Right lobe of liver (tissue), 6 donors: ENCODE data around the gene BNIP3. TPM values are rescaled to one million over a fixed set of nuclear protein-coding genes. Genes with fewer than 3 reads are reported as not detected.
A peak's percentile ranks its signal among the peaks of the same experiment; 100 is the strongest.

Experiments used
- ATAC-seq, 4 donors: fragments of 200-7000 bp; cut with Tn5 transposase; one replicate each; pipeline ENCODE4 v1.9.1; 2020; ENCODE audit warnings: mild to moderate bottlenecking in 4 of 4, moderate library complexity in 4 of 4
- DNase-seq, 3 donors: peaks; one replicate each; pipeline ENCODE4 v3.0.0-alpha.2; 2020
- H3K27ac ChIP-seq, 3 donors: fragments of 200-600 bp; one replicate each; pipeline ENCODE4 v1.8.0; 2022
- H3K27me3 ChIP-seq, 2 donors: fragments of 200-600 bp; one replicate each; pipeline ENCODE4 v1.8.0; 2022
- H3K36me3 ChIP-seq, 4 donors: fragments of 200-600 bp; sonication (generic) in 1 of 4; one replicate each; pipeline versions ENCODE4 v1.5.1 to v1.8.0; 2017 to 2022; ENCODE audit warnings: control low read depth in 1 of 4
- H3K4me1 ChIP-seq, 4 donors: fragments of 200-600 bp; sonication (generic) in 1 of 4; one replicate each; pipeline versions ENCODE4 v1.5.1 to v1.8.0; 2017 to 2022; ENCODE audit warnings: control low read depth in 1 of 4
- H3K4me3 ChIP-seq, 3 donors: fragments of 200-600 bp; one replicate each; pipeline ENCODE4 v1.8.0; 2022
- H3K9me3 ChIP-seq, 4 donors: fragments of 200-600 bp; sonication (generic) in 1 of 4; one replicate each; pipeline versions ENCODE4 v1.5.1 to v1.8.0; 2017 to 2022; ENCODE audit warnings: control low read depth in 1 of 4
- POLR2A ChIP-seq: fragments of 450-650 bp; IDR thresholded peaks from one replicate; pipeline ENCODE4 v1.6.1; 2017; ENCODE audit warnings: antibody characterized with exemption, mild to moderate bottlenecking
- WGBS: methylation state at CpG from one replicate; pipeline ENCODE4 v1.1.6; 2018; ENCODE audit warnings: low coverage, low lambda C conversion rate; ENCODE audit not compliant: insufficient coverage; ENCODE audit errors: missing lambda C conversion rate; 5-methylcytosine and 5-hydroxymethylcytosine counted together
- intact Hi-C, 2 donors: fragments of 100-400 bp; cut with DNase I; formaldehyde crosslinking; loops; one replicate each; pipeline versions ENCODE4 v1.11.2 to v1.14.1; 2022
- total RNA-seq, 6 experiments: library from RNA; depleted of rRNA in 2 of 6; stranded (reverse); fragments of >200 nt in 2 of 6; fragmentation: NEBNext Ultra II Directional in 3 of 6; extraction: Animal tissue kit (Norgen Biotek cat#: 25700) in 3 of 6; gene quantifications; one replicate each; pipeline versions ENCODE4 v1.1.0 to v1.2.4, GENCODE V29; 2016 to 2023
- TF ChIP-seq, protein P1 (sequence below), 4 donors: fragments of 200-600 bp in 3 of 4; fragments of 450-650 bp in 1 of 4; IDR thresholded peaks; one replicate each; pipeline versions ENCODE4 v1.5.1 to v1.8.0; 2016 to 2022; ENCODE audit warnings: antibody characterized with exemption in 4 of 4, mild to moderate bottlenecking in 2 of 4
- donor health status: DM: no; HTN: yes; CAD: no.
- donor health status: DM: no; HTN: no; CAD: no.
- donor health status: DM: no; HTN: no; CAD: no.
- donor health status: DM: no; HTN: yes; CAD: no.
- donor health status: DM: no; HTN: yes; CAD: no.

Gene BNIP3
- total RNA-seq, 6 experiments from 2014 or later: 87.7 to 373 (median 102) TPM

DNA sequence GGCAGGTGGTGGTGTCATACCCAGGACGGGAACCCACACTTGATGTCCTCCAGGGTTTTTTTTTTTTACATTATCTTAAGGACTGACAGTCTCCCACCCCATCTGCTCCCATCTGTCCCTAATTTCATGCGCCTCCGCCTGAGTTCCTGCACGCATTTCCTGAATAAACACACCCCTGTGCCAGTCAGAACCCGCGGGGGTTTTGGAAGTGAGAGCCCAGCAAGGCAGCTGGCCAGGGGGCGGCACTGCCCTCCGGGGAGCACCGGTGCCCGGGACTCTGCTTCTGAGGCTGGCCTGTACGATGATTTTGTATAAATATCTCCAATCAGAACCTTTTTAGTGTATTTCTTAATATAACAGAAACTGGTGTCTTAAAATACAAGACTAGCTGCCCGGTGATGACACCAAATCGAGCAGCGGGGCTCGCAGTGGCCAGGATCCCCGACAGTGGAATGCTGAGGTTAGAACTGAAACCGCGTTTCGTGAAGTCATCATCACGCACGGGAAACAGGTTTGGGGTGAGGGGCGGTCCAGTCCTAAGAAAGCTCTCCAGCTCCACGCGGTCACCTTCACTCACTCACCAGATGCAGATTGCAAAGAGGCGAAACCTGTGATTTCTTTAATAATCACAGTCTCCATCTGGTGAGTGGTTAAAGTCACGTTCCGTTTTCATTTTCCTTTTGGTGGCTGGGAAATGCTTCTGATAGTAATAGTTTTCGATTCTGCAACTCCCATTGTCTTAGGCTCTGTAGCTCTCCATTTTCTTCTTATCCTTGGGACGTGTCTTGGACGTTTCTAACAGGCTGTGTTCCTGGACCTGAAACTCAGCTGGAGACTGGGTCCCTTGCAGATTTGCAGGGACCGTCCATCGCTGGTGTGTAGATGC is 19.7 kb downstream of the BNIP3 start:
- TF ChIP-seq POLR2A: no peak
- TF ChIP-seq, protein P1, sequence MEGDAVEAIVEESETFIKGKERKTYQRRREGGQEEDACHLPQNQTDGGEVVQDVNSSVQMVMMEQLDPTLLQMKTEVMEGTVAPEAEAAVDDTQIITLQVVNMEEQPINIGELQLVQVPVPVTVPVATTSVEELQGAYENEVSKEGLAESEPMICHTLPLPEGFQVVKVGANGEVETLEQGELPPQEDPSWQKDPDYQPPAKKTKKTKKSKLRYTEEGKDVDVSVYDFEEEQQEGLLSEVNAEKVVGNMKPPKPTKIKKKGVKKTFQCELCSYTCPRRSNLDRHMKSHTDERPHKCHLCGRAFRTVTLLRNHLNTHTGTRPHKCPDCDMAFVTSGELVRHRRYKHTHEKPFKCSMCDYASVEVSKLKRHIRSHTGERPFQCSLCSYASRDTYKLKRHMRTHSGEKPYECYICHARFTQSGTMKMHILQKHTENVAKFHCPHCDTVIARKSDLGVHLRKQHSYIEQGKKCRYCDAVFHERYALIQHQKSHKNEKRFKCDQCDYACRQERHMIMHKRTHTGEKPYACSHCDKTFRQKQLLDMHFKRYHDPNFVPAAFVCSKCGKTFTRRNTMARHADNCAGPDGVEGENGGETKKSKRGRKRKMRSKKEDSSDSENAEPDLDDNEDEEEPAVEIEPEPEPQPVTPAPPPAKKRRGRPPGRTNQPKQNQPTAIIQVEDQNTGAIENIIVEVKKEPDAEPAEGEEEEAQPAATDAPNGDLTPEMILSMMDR (IDR thresholded peaks at IDR 0.05): no peak
- peaks cover 0 to 8% (median 2%) of the 10 kb centered on the region in 4 donors for H3K36me3 ChIP-seq
- 91% methylated on average over 25 of the region's 32 CpGs for WGBS
- ATAC-seq (no peak), DNase-seq (no peak)
- no peaks in the 10 kb centered on the region for H3K9me3 ChIP-seq
- no peaks in the 10 kb centered on the region for H3K27me3 ChIP-seq
- no peak overlapping the region for H3K4me3 ChIP-seq
- H3K4me1 ChIP-seq: no peaks in the 10 kb centered on the region
- H3K27ac ChIP-seq: no peak overlapping the region
- intact Hi-C loops: no loop called here

DNA sequence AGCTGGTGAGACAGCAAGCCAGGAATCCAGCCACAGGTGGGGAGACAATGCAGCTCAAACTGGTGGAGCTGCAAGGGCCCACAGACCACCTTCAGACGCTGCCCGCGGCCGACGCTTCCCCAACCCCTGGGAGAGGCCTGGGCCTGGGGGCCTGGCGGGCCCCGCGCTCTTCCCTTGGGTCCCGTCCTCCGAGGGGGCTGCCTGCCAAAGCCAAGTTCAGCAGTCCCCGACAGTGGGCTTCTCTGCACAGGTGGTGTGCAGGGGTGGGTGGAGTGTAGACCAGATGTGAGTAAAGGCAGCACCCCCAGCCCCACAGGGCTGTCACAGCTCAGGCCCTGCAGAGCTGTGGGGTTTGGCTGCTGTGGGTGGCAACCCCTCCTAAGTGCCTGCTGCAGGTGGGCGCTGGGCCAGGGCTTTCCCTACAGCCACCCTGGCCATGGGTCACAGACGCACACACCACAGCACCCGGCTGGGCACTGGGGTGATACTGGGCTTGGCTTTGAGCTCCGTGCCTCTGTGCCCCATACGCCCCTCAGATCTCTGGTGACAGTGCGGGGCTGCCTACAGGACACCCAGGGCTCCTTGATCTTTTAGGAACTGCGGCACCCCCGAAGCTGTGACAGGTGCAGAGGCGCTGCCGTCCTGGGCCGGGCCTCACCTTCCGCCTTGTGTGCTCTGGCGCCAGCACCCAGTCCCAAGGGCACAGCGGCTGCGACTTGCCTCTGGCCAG is 20.5 kb downstream of the BNIP3 start:
- no peak for DNase-seq
- intact Hi-C loops: no loop called here
- Histone ChIP-seq H3K4me1 (no peaks in the 10 kb centered on the region), H3K27me3 (no peaks in the 10 kb centered on the region), H3K4me3 (no peak overlapping the region), H3K9me3 (no peaks in the 10 kb centered on the region), H3K36me3 (peaks cover 0 to 10% (median 5%) of the 10 kb centered on the region in 4 donors), H3K27ac (no peak overlapping the region)
- TF ChIP-seq, protein P1 (IDR thresholded peaks at IDR 0.05): no peak
- no peak for TF ChIP-seq POLR2A
- WGBS: 21% methylated on average over 2 of the region's 26 CpGs
- peak in 3 of 4 donors; percentile 6 to 25 (median 9) for ATAC-seq

DNA sequence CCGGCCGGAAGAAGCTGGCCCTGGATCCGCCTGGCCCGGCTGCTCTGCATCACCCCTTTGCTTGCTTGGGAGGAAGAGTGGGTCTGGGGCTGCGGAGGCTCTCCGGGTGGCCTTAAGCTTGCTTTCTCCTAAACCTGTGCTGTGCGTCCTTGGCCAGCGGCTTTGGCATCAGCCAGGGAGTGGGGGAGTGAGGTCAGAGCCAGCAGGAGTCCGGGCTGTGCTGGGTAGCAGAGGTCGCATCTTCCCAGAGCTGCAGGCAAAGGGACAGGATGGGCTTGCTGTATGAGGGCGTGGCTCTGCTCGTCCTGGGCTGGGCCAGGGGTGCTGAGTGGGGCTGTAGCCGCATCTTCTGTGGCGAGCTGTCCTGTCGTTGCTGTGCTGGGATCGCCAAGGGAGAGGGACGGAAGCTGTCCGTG is 21.1 kb downstream of the BNIP3 start:
- intact Hi-C loops: no loop called here
- peak in 1 of 4 donors; percentile 13 for ATAC-seq
- no peaks in the 10 kb centered on the region for H3K4me1 ChIP-seq
- no peak for DNase-seq
- H3K9me3 ChIP-seq: no peaks in the 10 kb centered on the region
- no CpG with 5 or more reads among the region's 18 CpGs for WGBS
- no peak for TF ChIP-seq POLR2A
- TF ChIP-seq, protein P1 (IDR thresholded peaks at IDR 0.05): no peak
- no peak overlapping the region for H3K27ac ChIP-seq
- peaks cover 0 to 15% (median 10%) of the 10 kb centered on the region in 4 donors for H3K36me3 ChIP-seq
- no peak overlapping the region for H3K4me3 ChIP-seq
- no peaks in the 10 kb centered on the region for H3K27me3 ChIP-seq

DNA sequence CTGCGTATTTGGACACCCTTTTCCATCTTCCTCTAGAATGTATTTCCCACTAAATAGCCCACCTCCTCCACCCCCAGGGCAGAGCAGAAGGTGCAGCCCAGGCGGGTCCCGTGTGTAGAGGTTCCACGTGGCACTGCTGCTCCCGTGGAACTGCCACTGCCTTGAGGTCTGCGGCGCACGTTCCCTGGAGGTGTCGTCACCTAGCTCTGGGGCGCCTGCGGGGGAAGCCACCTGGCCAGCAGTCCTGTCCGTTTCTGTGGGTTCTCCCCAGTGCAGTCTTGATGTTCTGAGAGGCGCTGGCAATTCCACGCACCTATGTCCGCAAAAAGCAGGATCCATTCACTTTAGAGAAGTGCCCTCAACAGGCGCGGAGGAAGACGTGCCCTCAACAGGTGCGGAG is 21.9 kb downstream of the BNIP3 start:
- no peak for ATAC-seq
- H3K36me3 ChIP-seq: peaks cover 0 to 21% (median 11%) of the 10 kb centered on the region in 4 donors
- no peaks in the 10 kb centered on the region for H3K4me1 ChIP-seq
- H3K27ac ChIP-seq: no peak overlapping the region
- H3K9me3 ChIP-seq: no peaks in the 10 kb centered on the region
- no peak for DNase-seq
- TF ChIP-seq POLR2A: no peak
- TF ChIP-seq, protein P1 (IDR thresholded peaks at IDR 0.05): no peak
- 87% methylated on average over 12 of the region's 19 CpGs for WGBS
- H3K27me3 ChIP-seq: no peaks in the 10 kb centered on the region
- intact Hi-C loops: no loop called here
- H3K4me3 ChIP-seq: no peak overlapping the region
